OCI-M2 (cell line): Measurements from ENCODE around the gene FBF1.

Experiments
- DNase-seq: peaks from one replicate; lab custom pipeline; 2025; ENCODE audit not compliant: unreplicated experiment; lab: John Stamatoyannopoulos, UW

FBF1 gene

DNA sequence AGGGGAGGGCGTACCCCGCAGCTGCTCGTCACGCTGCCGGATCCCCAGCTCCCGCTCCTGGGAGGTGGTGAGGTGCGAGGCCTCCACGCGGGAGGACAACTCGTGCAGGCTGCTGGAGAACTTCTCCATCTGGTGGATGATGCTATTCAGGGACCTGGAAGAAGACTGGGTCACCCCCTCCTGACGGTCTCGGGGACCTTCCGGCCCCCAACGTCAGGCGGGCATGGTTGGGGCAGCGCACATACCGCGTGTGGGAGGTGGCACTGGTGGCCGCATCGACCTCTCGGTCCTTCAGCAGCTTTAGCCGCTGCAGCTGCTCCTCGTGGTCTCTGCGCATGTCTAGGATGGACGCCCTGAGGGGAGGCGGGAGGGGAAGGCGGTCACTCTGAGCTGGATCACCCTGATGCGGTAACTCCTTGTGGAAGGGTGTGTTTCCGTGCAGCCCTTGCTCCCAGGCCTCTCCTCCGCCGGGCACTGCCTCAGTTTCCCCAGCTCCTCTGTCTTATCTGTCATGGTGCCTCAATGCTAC is 22.9 kb downstream of the FBF1 start:
- no peak for DNase-seq

DNA sequence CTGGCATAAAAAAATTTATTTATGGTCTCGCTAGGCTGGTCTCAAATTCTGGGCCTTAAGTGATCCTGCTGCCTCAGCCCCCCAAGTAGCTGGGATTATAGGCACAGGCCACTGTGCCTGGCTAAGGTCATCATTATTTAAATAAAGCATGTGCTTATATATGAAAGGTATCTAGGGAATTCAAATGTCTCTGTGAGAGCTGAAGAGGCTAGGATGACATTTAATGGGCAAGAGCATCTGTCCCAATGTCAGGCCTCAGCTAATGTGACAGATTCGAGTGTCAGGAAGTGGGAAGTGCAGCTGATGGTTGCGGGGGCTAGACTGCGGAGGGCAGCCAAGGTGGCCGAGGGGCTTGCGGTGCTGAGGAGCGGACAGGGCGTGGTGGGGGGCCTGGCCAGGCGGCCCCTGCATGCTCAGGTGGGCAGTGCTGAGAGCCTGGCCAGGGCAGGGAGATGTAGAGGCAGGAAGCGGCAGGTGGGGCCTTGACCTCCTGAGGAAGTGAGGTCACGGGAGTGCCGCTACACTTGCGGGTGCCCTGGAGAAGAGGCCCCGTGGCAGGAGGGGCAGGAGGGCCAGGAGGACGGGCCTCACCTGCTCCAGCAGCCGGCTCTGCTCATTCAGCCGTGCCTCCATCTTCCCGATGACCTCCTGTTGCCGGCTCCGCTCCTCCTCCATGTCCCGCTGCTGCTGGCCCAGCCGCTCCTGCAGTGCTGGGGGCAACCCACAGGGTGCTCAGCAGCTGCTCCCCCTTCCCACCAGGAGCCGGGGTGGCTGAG is 23.5 kb downstream of the FBF1 start:
- DNase-seq, result no peak

- no peak for DNase-seq
Observed at GRCh38 chr17:75915268-75915667, 25.6 kb downstream of the FBF1 start.

- no peak for DNase-seq
Observed at GRCh38 chr17:75914643-75915267, 26.1 kb downstream of the FBF1 start.

DNA sequence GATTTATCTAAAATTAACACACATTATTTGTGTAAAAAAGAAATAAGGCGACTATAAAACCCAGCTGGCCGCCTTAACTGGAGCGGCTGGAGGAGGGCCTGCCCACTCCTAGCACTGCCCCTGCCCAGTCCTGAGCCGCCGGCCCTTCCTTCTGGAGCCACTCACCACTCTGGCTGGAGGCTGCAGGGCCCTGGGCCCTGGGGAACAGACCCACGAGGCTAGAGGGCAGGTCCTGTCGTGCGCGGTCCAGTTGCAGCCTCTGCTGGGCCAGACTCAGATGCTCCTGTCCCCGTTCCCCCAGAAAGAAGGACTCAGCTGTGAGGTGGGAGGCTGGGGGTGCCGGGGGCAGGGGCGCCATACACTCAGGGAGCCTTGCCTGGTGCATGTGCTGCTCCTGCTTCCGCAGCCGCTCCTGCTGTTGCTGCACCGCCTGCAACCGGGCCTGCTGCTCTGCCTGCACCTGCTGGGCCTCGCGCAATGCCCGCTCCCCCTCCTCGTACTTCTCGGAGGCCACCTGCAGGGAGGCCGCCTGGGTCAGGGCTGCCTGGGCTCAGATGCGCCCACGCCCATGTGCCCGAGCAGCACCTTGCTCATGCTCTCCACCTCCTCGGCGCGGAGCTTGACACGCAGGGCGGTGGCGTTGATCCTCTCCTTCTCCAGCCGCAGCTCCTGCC is 27.2 kb downstream of the FBF1 start:
- DNase-seq, result no peak

- DNase-seq, result no peak
Observed at GRCh38 chr17:75910699-75911098, 30.1 kb downstream of the FBF1 start.

- no peak for DNase-seq
Observed at GRCh38 chr17:75909812-75910274, 31.0 kb downstream of the FBF1 start.

GRCh38 chr17:75909051-75909811 is 31.6 kb downstream of the FBF1 start:
- DNase-seq, result no peak

GRCh38 chr17:75908201-75908600 is 32.6 kb downstream of the FBF1 start:
- no peak for DNase-seq

GRCh38 chr17:75906143-75906884 is 34.5 kb downstream of the FBF1 start:
- no peak for DNase-seq

DNA sequence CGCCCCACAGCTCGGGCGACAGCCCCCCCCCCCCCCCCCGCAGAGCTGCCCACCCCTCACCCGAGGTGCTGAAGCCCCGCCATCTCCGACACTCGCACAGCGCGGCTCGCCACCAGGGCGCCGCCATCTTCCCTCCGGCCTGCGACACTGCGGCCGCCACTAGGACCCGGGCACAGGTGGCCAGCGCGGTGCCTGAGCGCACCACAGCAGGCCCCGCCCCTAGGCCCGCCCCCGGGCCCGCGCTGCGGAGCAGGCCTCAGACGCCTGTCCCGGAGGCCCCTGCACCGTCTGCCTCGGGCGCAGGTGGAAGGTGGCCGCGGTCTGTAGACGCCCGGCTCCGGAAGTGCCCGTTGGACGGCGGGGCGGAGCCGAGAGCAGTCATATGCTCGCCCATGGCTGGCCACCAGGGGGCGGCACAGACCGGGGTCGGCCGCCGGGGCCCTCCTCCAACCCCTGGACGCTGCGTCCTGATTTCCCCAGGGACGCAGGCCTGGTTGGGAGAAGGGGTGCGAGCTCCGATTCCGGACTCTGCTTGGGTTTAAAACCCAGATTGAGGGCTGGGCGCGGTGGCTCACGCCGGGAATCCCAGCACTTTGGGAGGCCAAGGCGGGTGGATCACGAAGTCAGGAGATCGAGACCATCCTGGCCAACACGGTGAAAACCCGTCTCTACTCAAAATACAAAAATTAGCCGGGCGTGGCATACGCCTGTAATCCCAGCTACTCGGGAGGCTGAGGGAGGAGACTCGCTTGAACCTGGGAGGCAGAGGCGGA is 35.9 kb downstream of the FBF1 start, which contains the start of gene MRPL38:
TSS of gene MRPL38 (minus strand) at position 136 of the 773 bp plus-strand sequence. CDS start at position 127, 9 bp downstream.
- peak; percentile 66 for DNase-seq

GRCh38 chr17:75902406-75902805 is 38.4 kb downstream of the FBF1 start:
- no peak for DNase-seq

DNA sequence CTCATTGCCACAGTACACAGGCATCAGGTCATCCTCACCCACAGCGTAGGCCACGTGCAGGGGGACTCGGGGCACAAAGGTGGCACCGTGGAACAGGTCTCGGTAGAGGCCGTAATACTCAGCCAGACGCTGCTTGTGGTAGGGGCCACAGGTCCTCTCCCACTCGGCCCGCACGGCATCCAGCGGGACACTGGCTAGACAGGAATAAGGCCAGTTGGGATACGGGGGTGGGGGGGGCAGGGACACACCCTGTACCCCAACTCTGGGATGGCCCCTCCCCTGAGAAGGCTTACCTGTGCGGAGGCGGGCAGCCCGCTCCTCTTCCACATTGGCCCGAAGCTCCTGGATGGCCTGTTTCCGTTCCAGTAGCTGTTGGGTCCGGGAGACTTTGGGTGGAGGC is 39.1 kb downstream of the FBF1 start:
- no peak for DNase-seq

GRCh38 chr17:75900691-75901533 is 39.9 kb downstream of the FBF1 start:
- no peak for DNase-seq

DNA sequence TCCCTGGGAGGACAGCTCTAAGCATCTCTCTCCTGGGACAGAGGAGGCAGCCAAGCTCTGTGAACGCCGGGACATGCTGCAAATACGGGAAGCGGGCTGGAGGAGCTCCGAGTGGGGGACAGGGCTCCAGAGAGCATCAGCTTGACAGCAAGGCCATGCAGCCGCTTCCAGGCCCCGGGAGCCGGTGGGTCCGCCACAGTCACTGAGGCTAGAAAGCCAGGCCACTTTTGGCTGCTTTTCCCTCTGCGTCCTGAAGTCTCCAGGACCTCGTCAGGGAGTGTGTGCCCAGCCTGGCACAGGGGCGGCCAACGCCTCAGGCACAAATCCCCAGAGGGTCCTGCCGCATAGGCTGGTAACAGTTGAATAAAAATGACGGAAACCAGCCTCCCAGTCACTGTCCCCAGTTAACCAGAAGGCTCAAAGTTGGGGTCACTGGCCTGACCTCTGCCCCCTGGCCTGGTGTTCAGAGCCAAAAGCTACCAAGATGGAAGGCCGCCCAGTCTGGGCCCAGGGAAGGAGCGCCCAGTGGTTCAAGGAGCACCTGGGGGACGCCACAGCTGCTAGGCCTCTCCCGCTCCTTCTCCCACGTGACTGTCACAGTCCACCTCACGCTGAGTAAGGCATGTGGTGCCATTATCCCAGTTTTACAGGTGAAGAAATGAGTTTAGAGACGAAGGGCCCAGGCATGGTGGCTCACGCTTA is 40.9 kb downstream of the FBF1 start:
- DNase-seq, result no peak

DNA sequence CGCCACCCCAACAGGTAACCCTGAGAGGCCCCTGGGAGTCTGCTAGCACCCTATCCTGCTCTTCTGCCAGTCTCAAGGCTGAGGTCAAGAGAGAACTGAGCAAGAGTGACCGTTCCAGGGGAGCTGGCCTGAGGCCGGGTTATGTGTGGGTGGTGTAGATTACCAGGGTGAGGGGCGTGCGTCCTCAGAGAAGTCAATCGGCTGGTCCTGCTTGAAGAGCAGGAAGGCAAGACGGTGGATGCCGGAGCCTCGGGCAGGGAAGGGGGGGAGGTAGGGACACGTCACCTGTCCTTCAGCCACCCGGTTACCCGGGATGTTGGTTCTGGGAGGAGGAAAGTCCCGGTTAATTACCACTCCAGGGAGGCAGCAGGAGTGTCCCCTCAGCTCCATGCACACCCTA is 41.5 kb downstream of the FBF1 start:
- DNase-seq, result no peak

DNA sequence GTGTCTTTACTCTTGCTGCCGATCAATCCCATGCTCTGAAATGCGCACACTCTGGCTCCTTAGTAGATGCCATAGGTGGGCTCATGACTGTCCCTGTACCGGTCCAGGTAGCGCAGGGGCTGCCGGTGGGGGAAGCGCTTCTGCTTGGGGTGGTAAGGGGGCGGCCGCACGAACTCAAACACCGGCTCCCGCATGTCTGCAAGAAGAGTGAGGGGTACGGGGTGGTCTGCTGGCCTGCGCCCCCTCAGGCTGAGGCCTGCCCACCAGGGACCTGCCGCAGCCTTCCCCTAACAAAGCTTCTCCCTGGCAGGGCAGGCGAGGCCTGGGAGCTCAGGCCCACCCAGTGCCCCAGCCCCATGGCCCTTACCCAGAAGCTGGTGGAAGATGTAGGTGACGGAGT is 42.1 kb downstream of the FBF1 start:
- DNase-seq, result no peak

GRCh38 chr17:75898065-75898464 is 42.8 kb downstream of the FBF1 start:
- no peak for DNase-seq
